Uterus (tissue), 2 donors: ENCODE data around the gene KPTN.

Source experiments
- POLR2A ChIP-seq, 2 donors: fragments of 450-650 bp; IDR thresholded peaks; one replicate each; pipeline ENCODE4 v1.6.1; 2016; ENCODE audit warnings: antibody characterized with exemption in 2 of 2, mild to moderate bottlenecking in 1 of 2, moderate library complexity in 1 of 2
- TF ChIP-seq, protein P1 (sequence below), 4 experiments: fragments of 200-600 bp in 2 of 4; fragments of 450-650 bp in 2 of 4; sonication (generic) in 2 of 4; IDR thresholded peaks; one replicate each; pipeline ENCODE4 v1.5.1; 2016 to 2019; ENCODE audit warnings: antibody characterized with exemption in 4 of 4, mild to moderate bottlenecking in 2 of 4, moderate library complexity in 1 of 4

DNA sequence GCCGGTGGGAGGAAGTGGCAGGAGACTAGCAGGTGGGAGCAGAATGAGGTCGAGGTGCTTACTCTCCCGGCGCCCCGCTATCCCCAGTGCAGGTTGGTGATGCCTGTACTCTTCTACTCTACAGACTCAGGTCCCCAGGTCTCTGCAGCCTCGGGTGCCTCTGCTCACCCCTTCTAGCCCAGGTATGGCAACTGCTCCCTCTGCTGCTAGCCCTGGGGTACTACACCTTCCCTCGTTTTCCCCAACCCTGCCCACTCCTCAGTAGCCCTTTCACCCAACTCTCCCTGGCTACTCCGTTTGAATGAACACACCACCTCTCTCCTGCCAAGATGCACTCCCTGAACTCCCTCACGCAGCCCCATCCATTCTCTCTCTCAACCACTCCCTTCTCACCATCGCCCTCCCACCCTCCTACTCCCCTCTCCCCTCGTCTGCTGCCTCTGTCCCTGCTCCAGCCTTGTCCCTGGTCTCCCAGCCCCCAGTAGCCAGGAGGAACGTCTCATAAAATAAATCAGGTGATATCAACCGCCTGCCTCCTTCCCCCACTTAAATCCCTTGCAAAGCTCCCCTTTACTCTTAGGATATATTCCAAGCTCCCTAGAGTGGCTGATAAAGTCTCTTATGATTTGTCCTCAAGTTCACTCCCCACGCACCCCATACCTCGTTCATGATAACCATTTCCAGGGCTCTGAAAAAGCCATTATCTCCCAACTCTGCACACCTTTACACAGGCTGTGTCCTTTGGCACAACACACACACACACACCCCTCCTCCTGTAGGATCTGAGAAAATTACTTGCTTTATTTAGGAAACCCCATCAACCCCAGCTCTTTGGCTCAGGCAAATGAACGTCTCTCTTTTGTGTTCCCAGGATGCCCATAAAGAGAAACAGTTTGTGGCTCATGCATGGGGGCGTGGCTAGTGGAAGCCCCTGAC is 56.5 kb downstream of the KPTN start:
- TF ChIP-seq, protein P1, sequence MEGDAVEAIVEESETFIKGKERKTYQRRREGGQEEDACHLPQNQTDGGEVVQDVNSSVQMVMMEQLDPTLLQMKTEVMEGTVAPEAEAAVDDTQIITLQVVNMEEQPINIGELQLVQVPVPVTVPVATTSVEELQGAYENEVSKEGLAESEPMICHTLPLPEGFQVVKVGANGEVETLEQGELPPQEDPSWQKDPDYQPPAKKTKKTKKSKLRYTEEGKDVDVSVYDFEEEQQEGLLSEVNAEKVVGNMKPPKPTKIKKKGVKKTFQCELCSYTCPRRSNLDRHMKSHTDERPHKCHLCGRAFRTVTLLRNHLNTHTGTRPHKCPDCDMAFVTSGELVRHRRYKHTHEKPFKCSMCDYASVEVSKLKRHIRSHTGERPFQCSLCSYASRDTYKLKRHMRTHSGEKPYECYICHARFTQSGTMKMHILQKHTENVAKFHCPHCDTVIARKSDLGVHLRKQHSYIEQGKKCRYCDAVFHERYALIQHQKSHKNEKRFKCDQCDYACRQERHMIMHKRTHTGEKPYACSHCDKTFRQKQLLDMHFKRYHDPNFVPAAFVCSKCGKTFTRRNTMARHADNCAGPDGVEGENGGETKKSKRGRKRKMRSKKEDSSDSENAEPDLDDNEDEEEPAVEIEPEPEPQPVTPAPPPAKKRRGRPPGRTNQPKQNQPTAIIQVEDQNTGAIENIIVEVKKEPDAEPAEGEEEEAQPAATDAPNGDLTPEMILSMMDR (IDR thresholded peaks at IDR 0.05) = peak; percentile 76 to 93 (median 84)
- peak in 1 of 2 donors; percentile 30 for TF ChIP-seq POLR2A (IDR thresholded peaks at IDR 0.05)
